HepG2 (cell line): Measurements from ENCODE around the gene PEF1.

ENCODE experiments used
- RELA ChIP-seq: sonication (generic); formaldehyde crosslinking; IDR thresholded peaks from 2 replicates; pipeline ENCODE4 v1.4.0; 2020; ENCODE audit warnings: missing genetic modification reagents
- ZNF274 ChIP-seq: sonication (generic); formaldehyde crosslinking; IDR thresholded peaks from 2 replicates; pipeline ENCODE4 v1.5.1; 2020; ENCODE audit warnings: mild to moderate bottlenecking, missing genetic modification reagents

DNA sequence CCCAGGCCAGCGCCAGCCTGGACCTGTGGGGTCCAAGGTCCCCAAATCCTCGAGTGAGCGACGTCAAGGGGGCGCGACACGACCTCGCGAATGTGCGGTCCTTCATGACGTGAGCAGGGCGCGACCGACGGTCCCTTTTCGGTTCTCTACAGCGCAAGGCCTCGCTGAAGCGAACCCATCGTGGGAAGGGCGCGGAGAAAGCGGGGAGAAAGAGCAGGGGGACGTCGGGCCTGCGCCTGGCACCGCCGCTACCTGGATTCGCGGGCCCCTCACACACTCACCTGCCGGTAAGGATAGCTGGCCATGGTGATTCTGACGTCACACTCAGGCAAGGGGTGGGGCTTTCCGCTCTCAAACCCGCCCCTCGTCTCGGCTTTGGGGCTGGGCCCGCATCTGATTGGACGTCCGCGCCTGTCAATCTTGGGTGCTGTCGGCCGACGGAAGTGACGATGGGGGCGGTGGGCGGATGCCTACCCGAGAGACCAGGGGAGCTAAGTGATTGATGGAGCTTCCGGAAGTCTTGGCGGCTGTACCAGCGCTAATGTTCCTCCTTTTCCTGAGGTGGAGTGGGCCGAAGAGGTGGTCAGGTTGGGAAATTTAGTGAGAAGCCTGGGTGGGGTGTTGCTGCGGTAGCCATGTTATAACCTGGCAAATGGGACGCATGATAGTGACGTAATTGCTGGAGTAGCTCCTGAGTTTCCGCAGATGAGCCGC is at the start of gene PEF1:
- TF ChIP-seq RELA (no peak), ZNF274 (CRISPR knock-in tag) (peak; percentile 76; the same call in 1 of the 2 replicates)
